HEK293 (cell line): ENCODE measurements around the gene ARID1A.

Source experiments
- CTCF ChIA-PET: fragments of 350-600 bp; formaldehyde crosslinking; extraction: SDS; loops from one replicate; lab custom pipeline; 2021; ENCODE audit warnings: antibody characterized with exemption; lab: Yijun Ruan, JAX
- POLR2A ChIA-PET: fragments of 300-600 bp; formaldehyde crosslinking; extraction: SDS; loops from one replicate; lab custom pipeline; 2020; ENCODE audit warnings: antibody characterized with exemption, inconsistent platforms; lab: Yijun Ruan, JAX
- H3K27ac ChIP-seq: fragments of 200-500 bp; sonication (Bioruptor generic); 2 replicates; pipeline ENCODE4 v1.5.1; 2014; ENCODE audit warnings: low read depth, low read length, control low read depth, inconsistent platforms; ENCODE audit errors: extremely low read depth
- H3K36me3 ChIP-seq, 2 experiments: fragments of 200-500 bp in 1 of 2; sonication (Bioruptor generic) in 1 of 2; 1 replicate in 1 of 2; 2 replicates in 1 of 2; pipeline ENCODE4 v1.5.1; 2014 to 2017; ENCODE audit warnings: inconsistent platforms in 2 of 2, low read length in 2 of 2; ENCODE audit not compliant: control insufficient read depth in 2 of 2, insufficient read depth in 1 of 2
- H3K4me1 ChIP-seq: fragments of 200-500 bp; sonication (Bioruptor generic); 2 replicates; pipeline ENCODE4 v1.5.1; 2014; ENCODE audit warnings: mild to moderate bottlenecking, low read length, inconsistent platforms; ENCODE audit not compliant: control insufficient read depth, insufficient read depth
- H3K4me3 ChIP-seq: 2 replicates; pipeline ENCODE4 v1.5.1; 2011; ENCODE audit warnings: low read depth, mild to moderate bottlenecking, control low read depth, low read length, moderate library complexity
- H3K9me3 ChIP-seq: fragments of 200-500 bp; sonication (Bioruptor generic); 2 replicates; pipeline ENCODE4 v1.5.1; 2014; ENCODE audit warnings: low read depth, low read length, inconsistent platforms; ENCODE audit not compliant: control insufficient read depth, insufficient read depth
- FEZF1 ChIP-seq: fragments of 450-650 bp; formaldehyde crosslinking; IDR thresholded peaks from 2 replicates; pipeline ENCODE4 v1.5.1; 2016; ENCODE audit warnings: missing biosample characterization, missing genetic modification characterization
- GLI2 ChIP-seq: fragments of 450-650 bp; formaldehyde crosslinking; IDR thresholded peaks from 2 replicates; pipeline ENCODE4; 2017; ENCODE audit warnings: missing biosample characterization, missing genetic modification characterization, low read depth, borderline replicate concordance
- PRDM1 ChIP-seq: fragments of 450-650 bp; formaldehyde crosslinking; IDR thresholded peaks from 2 replicates; pipeline ENCODE4; 2016; ENCODE audit warnings: missing biosample characterization, missing genetic modification characterization
- RBAK ChIP-seq: fragments of 450-650 bp; formaldehyde crosslinking; IDR thresholded peaks from 2 replicates; pipeline ENCODE4 v1.5.1; 2016; ENCODE audit warnings: missing biosample characterization, missing genetic modification characterization
- TCF7L2 ChIP-seq: IDR thresholded peaks from 2 replicates; pipeline ENCODE4 v1.6.1; 2011; ENCODE audit warnings: low read depth, mild to moderate bottlenecking, inconsistent platforms, low read length, moderate library complexity, borderline replicate concordance
- YY1 ChIP-seq: fragments of 450-650 bp; formaldehyde crosslinking; IDR thresholded peaks from 2 replicates; pipeline ENCODE4 v1.5.1; 2018; ENCODE audit warnings: missing biosample characterization, missing genetic modification characterization
- ZBTB1 ChIP-seq: fragments of 450-650 bp; formaldehyde crosslinking; IDR thresholded peaks from 2 replicates; pipeline ENCODE4 v1.5.1; 2016; ENCODE audit warnings: missing biosample characterization, missing genetic modification characterization
- ZBTB20 ChIP-seq: fragments of 450-650 bp; formaldehyde crosslinking; IDR thresholded peaks from 2 replicates; pipeline ENCODE4 v1.5.1; 2016; ENCODE audit warnings: missing biosample characterization, missing genetic modification characterization
- ZFP69B ChIP-seq: fragments of 450-650 bp; formaldehyde crosslinking; IDR thresholded peaks from 2 replicates; pipeline ENCODE4 v1.5.1; 2016; ENCODE audit warnings: missing biosample characterization, missing genetic modification characterization
- ZNF2 ChIP-seq: fragments of 450-650 bp; formaldehyde crosslinking; IDR thresholded peaks from 2 replicates; pipeline ENCODE4 v1.5.1; 2016; ENCODE audit warnings: missing biosample characterization, missing genetic modification characterization
- ZNF214 ChIP-seq: fragments of 450-650 bp; formaldehyde crosslinking; IDR thresholded peaks from 2 replicates; pipeline ENCODE4 v1.5.1; 2017; ENCODE audit warnings: missing biosample characterization, mild to moderate bottlenecking, missing genetic modification characterization, borderline replicate concordance
- ZNF274 ChIP-seq, 2 experiments: fragments of 200-500 bp in 1 of 2; fragments of 450-650 bp in 1 of 2; sonication (Bioruptor generic) in 1 of 2; formaldehyde crosslinking in 1 of 2; IDR thresholded peaks; 2 replicates each; pipeline versions ENCODE4 v1.5.1 to v1.6.1; 2014 to 2016; ENCODE audit warnings: borderline replicate concordance in 1 of 2, inconsistent platforms in 1 of 2, low read length in 1 of 2, missing biosample characterization in 1 of 2, missing genetic modification characterization in 1 of 2
- ZNF292 ChIP-seq: fragments of 450-650 bp; formaldehyde crosslinking; IDR thresholded peaks from 2 replicates; pipeline ENCODE4 v1.5.1; 2016; ENCODE audit warnings: low read depth, missing biosample characterization, missing genetic modification characterization, borderline replicate concordance
- ZNF335 ChIP-seq: fragments of 450-650 bp; formaldehyde crosslinking; conservative IDR thresholded peaks from 2 replicates; pipeline ENCODE4 v1.5.1; 2016; ENCODE audit warnings: missing biosample characterization, missing genetic modification characterization
- ZNF341 ChIP-seq: fragments of 450-650 bp; formaldehyde crosslinking; IDR thresholded peaks from 2 replicates; pipeline ENCODE4; 2016; ENCODE audit warnings: low read depth, missing biosample characterization, missing genetic modification characterization
- ZNF366 ChIP-seq: fragments of 450-650 bp; formaldehyde crosslinking; conservative IDR thresholded peaks from 2 replicates; pipeline ENCODE4 v1.5.1; 2016; ENCODE audit warnings: missing biosample characterization, missing genetic modification characterization
- ZNF558 ChIP-seq: fragments of 450-650 bp; formaldehyde crosslinking; IDR thresholded peaks from 2 replicates; pipeline ENCODE4 v1.5.1; 2016; ENCODE audit warnings: missing biosample characterization, missing genetic modification characterization
- ZNF596 ChIP-seq: fragments of 450-650 bp; IDR thresholded peaks from 2 replicates; pipeline ENCODE4 v1.5.0; 2018; ENCODE audit warnings: missing biosample characterization, mild to moderate bottlenecking, missing genetic modification characterization, moderate library complexity
- ZNF658 ChIP-seq: fragments of 450-650 bp; formaldehyde crosslinking; IDR thresholded peaks from 2 replicates; pipeline ENCODE4; 2016; ENCODE audit warnings: missing biosample characterization, missing genetic modification characterization
- ZNF76 ChIP-seq: fragments of 450-650 bp; formaldehyde crosslinking; IDR thresholded peaks from 2 replicates; pipeline ENCODE4; 2016; ENCODE audit warnings: low read depth, missing biosample characterization, missing genetic modification characterization, borderline replicate concordance
- ZNF776 ChIP-seq: fragments of 450-650 bp; formaldehyde crosslinking; IDR thresholded peaks from 2 replicates; pipeline ENCODE4 v1.5.0; 2017; ENCODE audit warnings: missing biosample characterization, missing genetic modification characterization, borderline replicate concordance
- ZNF785 ChIP-seq: fragments of 450-650 bp; formaldehyde crosslinking; IDR thresholded peaks from 2 replicates; pipeline ENCODE4 v1.5.1; 2016; ENCODE audit warnings: missing biosample characterization, missing genetic modification characterization
- ZNF791 ChIP-seq: fragments of 450-650 bp; formaldehyde crosslinking; IDR thresholded peaks from 2 replicates; pipeline ENCODE4 v1.5.1; 2016; ENCODE audit warnings: missing biosample characterization, missing genetic modification characterization
- TF ChIP-seq, protein P1 (sequence below): fragments of 450-650 bp; formaldehyde crosslinking; IDR thresholded peaks from 2 replicates; pipeline ENCODE4 v1.5.1; 2016; ENCODE audit warnings: missing biosample characterization, missing genetic modification characterization, low read depth
- TF ChIP-seq, protein P2 (sequence below): fragments of 450-650 bp; formaldehyde crosslinking; IDR thresholded peaks from 2 replicates; pipeline ENCODE4 v1.5.1; 2016; ENCODE audit warnings: missing biosample characterization, missing genetic modification characterization
- TF ChIP-seq, protein P3 (sequence below): fragments of 450-650 bp; formaldehyde crosslinking; IDR thresholded peaks from 2 replicates; pipeline ENCODE4 v1.5.1; 2017; ENCODE audit warnings: missing biosample characterization, missing genetic modification characterization
- TF ChIP-seq, protein P4 (sequence below): fragments of 450-650 bp; IDR thresholded peaks from 2 replicates; pipeline ENCODE4 v1.5.1; 2018; ENCODE audit warnings: missing biosample characterization, missing genetic modification characterization
- TF ChIP-seq, protein P5 (sequence below): fragments of 450-650 bp; formaldehyde crosslinking; IDR thresholded peaks from 2 replicates; pipeline ENCODE4 v1.5.1; 2016; ENCODE audit warnings: missing biosample characterization, missing genetic modification characterization, low read depth
- TF ChIP-seq, protein P6 (sequence below): fragments of 450-650 bp; formaldehyde crosslinking; IDR thresholded peaks from 2 replicates; pipeline ENCODE4 v1.5.1; 2016; ENCODE audit warnings: missing biosample characterization, missing genetic modification characterization

The ARID1A gene

DNA sequence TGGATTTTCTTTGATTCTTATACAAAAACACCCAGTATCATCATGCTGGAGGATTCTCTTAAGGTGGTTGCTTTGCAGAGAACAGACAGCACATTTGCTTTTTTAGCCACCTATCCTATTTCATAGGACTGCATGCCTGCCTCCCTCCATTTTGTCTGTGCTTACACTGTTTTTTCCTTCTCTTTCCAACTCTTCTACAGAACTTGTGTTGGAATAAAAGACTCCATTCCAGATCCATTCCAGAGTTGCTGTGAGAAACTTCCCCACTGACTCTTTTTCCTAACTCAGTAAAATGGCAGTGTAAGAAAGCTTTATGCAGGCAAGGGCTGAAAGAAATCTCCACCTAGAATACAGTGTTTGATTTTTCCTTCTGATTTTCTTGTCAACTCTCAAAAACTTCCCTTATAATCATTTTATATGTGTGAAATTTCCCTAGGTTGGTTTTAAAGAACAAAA lies 5.2 kb upstream of the ARID1A start:
- Histone ChIP-seq H3K4me1 (peaks cover 8% of the 10 kb centered on the region; the same call in 1 of the 2 replicates), H3K9me3 (no peaks in the 10 kb centered on the region), H3K27ac (no peak overlapping the region), H3K4me3 (no peak overlapping the region), H3K36me3 (no peaks in the 10 kb centered on the region)
- ChIA-PET CTCF (interaction anchor here (1.8 to 8.4 kb wide), 3 partner anchors 11 to 99 kb away, joined by 6 to 58 read pairs (median 23); partner anchors contain the start of gene PIGV), POLR2A (interaction anchor here (0.9 to 1.0 kb wide), 2 partner anchors 8 to 174 kb away, joined by 3 read pairs; no protein-coding TSS in a partner anchor)
- TF ChIP-seq ZFP69B (tag by site-specific recombination): no peak
- TF ChIP-seq ZNF596: no peak
- TF ChIP-seq, protein P1, sequence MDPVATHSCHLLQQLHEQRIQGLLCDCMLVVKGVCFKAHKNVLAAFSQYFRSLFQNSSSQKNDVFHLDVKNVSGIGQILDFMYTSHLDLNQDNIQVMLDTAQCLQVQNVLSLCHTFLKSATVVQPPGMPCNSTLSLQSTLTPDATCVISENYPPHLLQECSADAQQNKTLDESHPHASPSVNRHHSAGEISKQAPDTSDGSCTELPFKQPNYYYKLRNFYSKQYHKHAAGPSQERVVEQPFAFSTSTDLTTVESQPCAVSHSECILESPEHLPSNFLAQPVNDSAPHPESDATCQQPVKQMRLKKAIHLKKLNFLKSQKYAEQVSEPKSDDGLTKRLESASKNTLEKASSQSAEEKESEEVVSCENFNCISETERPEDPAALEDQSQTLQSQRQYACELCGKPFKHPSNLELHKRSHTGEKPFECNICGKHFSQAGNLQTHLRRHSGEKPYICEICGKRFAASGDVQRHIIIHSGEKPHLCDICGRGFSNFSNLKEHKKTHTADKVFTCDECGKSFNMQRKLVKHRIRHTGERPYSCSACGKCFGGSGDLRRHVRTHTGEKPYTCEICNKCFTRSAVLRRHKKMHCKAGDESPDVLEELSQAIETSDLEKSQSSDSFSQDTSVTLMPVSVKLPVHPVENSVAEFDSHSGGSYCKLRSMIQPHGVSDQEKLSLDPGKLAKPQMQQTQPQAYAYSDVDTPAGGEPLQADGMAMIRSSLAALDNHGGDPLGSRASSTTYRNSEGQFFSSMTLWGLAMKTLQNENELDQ: no peak
- no peak for TF ChIP-seq RBAK (tag by site-specific recombination)
- TF ChIP-seq TCF7L2: no peak
- TF ChIP-seq ZNF341 (tag by site-specific recombination): no peak
- TF ChIP-seq, protein P2, sequence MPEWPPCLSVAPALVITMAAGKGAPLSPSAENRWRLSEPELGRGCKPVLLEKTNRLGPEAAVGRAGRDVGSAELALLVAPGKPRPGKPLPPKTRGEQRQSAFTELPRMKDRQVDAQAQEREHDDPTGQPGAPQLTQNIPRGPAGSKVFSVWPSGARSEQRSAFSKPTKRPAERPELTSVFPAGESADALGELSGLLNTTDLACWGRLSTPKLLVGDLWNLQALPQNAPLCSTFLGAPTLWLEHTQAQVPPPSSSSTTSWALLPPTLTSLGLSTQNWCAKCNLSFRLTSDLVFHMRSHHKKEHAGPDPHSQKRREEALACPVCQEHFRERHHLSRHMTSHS: no peak
- TF ChIP-seq ZNF2 (tag by site-specific recombination): no peak
- TF ChIP-seq ZNF558 (tag by site-specific recombination): no peak
- TF ChIP-seq ZNF214 (tag by site-specific recombination): no peak
- 0 out of 2 replicates have a peak, but pooled peaks have one; percentile 17 for TF ChIP-seq FEZF1
- no peak for TF ChIP-seq ZNF776
- no peak for TF ChIP-seq PRDM1 (tag by site-specific recombination)
- TF ChIP-seq, protein P3, sequence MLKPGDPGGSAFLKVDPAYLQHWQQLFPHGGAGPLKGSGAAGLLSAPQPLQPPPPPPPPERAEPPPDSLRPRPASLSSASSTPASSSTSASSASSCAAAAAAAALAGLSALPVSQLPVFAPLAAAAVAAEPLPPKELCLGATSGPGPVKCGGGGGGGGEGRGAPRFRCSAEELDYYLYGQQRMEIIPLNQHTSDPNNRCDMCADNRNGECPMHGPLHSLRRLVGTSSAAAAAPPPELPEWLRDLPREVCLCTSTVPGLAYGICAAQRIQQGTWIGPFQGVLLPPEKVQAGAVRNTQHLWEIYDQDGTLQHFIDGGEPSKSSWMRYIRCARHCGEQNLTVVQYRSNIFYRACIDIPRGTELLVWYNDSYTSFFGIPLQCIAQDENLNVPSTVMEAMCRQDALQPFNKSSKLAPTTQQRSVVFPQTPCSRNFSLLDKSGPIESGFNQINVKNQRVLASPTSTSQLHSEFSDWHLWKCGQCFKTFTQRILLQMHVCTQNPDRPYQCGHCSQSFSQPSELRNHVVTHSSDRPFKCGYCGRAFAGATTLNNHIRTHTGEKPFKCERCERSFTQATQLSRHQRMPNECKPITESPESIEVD (tag by site-specific recombination): no peak
- TF ChIP-seq GLI2 (tag by site-specific recombination): no peak
- no peak for TF ChIP-seq ZBTB20 (tag by site-specific recombination)
- no peak for TF ChIP-seq ZNF791 (tag by site-specific recombination)
- TF ChIP-seq ZNF658: no peak
- TF ChIP-seq, protein P4, sequence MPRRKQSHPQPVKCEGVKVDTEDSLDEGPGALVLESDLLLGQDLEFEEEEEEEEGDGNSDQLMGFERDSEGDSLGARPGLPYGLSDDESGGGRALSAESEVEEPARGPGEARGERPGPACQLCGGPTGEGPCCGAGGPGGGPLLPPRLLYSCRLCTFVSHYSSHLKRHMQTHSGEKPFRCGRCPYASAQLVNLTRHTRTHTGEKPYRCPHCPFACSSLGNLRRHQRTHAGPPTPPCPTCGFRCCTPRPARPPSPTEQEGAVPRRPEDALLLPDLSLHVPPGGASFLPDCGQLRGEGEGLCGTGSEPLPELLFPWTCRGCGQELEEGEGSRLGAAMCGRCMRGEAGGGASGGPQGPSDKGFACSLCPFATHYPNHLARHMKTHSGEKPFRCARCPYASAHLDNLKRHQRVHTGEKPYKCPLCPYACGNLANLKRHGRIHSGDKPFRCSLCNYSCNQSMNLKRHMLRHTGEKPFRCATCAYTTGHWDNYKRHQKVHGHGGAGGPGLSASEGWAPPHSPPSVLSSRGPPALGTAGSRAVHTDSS: no peak
- TF ChIP-seq, protein P5, sequence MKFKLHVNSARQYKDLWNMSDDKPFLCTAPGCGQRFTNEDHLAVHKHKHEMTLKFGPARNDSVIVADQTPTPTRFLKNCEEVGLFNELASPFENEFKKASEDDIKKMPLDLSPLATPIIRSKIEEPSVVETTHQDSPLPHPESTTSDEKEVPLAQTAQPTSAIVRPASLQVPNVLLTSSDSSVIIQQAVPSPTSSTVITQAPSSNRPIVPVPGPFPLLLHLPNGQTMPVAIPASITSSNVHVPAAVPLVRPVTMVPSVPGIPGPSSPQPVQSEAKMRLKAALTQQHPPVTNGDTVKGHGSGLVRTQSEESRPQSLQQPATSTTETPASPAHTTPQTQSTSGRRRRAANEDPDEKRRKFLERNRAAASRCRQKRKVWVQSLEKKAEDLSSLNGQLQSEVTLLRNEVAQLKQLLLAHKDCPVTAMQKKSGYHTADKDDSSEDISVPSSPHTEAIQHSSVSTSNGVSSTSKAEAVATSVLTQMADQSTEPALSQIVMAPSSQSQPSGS (tag by site-specific recombination): no peak
- no peak for TF ChIP-seq ZNF76 (tag by site-specific recombination)
- no peak for TF ChIP-seq ZNF785 (tag by site-specific recombination)
- TF ChIP-seq ZNF366 (tag by site-specific recombination): no peak
- no peak for TF ChIP-seq ZNF292 (tag by site-specific recombination)
- TF ChIP-seq, protein P6, sequence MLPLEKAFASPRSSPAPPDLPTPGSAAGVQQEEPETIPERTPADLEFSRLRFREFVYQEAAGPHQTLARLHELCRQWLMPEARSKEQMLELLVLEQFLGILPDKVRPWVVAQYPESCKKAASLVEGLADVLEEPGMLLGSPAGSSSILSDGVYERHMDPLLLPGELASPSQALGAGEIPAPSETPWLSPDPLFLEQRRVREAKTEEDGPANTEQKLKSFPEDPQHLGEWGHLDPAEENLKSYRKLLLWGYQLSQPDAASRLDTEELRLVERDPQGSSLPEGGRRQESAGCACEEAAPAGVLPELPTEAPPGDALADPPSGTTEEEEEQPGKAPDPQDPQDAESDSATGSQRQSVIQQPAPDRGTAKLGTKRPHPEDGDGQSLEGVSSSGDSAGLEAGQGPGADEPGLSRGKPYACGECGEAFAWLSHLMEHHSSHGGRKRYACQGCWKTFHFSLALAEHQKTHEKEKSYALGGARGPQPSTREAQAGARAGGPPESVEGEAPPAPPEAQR (tag by site-specific recombination): no peak
- 0 out of 2 replicates have a peak, but pooled peaks have one; percentile 10 for TF ChIP-seq YY1 (tag by site-specific recombination)
- TF ChIP-seq ZBTB1 (tag by site-specific recombination): no peak
- 0 out of 2 replicates have a peak, but pooled peaks have one; percentile 16 for TF ChIP-seq ZNF335 (tag by site-specific recombination)
- TF ChIP-seq ZNF274 (IDR thresholded peaks at IDR 0.05; ENCODE audit: low read length): no peak
- no peak for TF ChIP-seq ZNF274 (tag by site-specific recombination; IDR thresholded peaks at IDR 0.05; ENCODE audit: borderline replicate concordance)
